H1 (cell line): ENCODE data around the gene CUBN. TPM values are rescaled to one million over a fixed set of nuclear protein-coding genes. Genes with fewer than 3 reads are reported as not detected.

Experiments used
- EGR1 ChIP-seq: IDR thresholded peaks from 2 replicates; pipeline ENCODE4 v1.6.1; 2011; ENCODE audit warnings: low read depth, low read length, borderline replicate concordance
- FOSL1 ChIP-seq: IDR thresholded peaks from 2 replicates; pipeline ENCODE4 v1.6.1; 2011; ENCODE audit warnings: mild to moderate bottlenecking, low read depth, low read length, moderate library complexity; ENCODE audit not compliant: insufficient read depth
- POLR2AphosphoS5 ChIP-seq: IDR thresholded peaks from 2 replicates; pipeline ENCODE4 v1.6.1; 2011; ENCODE audit warnings: low read depth, low read length
- RAD21 ChIP-seq, 2 experiments: IDR thresholded peaks in 1 of 2; conservative IDR thresholded peaks in 1 of 2; 2 replicates each; pipeline ENCODE4 v1.6.1; 2011; ENCODE audit warnings: low read depth in 2 of 2, low read length in 2 of 2, improper control_type of control experiment in 1 of 2, inconsistent platforms in 1 of 2, mild to moderate bottlenecking in 1 of 2, moderate library complexity in 1 of 2
- polyA plus RNA-seq, 7 experiments: library from polyadenylated mRNA; depleted of rRNA in 3 of 7; stranded (reverse) in 5 of 7; unstranded in 2 of 7; fragments of >200 nt in 5 of 7; fragments of 200-250 nt in 2 of 7; gene quantifications; 1 replicate in 5 of 7; 2 replicates in 1 of 7; 4 replicates in 1 of 7; pipeline versions ENCODE4 v1.2.1 to v1.2.3, GENCODE V29; 2011 to 2013; ENCODE audit warnings: missing spikeins in 2 of 7, mixed read lengths in 2 of 7
- total RNA-seq: library from RNA; stranded (reverse); fragmentation: NEBNext Ultra II Directional; extraction: Animal tissue kit (Norgen Biotek cat#: 25700); gene quantifications from 2 replicates; pipeline ENCODE4 v1.2.1, GENCODE V29; 2021
- TF ChIP-seq, protein P1 (sequence below): fragments of 300-600 bp; sonication (generic); IDR thresholded peaks from 2 replicates; pipeline ENCODE4 v1.7.1; 2012; ENCODE audit warnings: low read length, moderate library complexity, mild to moderate bottlenecking, inconsistent platforms; ENCODE audit not compliant: insufficient replicate concordance
- TF ChIP-seq, protein P2 (sequence below): IDR thresholded peaks from 2 replicates; pipeline ENCODE4 v1.6.1; 2012; ENCODE audit warnings: low read length, inconsistent platforms

The CUBN gene
- total and polyA plus RNA-seq, 2 of the 8 experiments (the other 6 are each of a cell fraction or from before 2014, with no cell fraction given): 0.04 to 0.08 TPM

DNA sequence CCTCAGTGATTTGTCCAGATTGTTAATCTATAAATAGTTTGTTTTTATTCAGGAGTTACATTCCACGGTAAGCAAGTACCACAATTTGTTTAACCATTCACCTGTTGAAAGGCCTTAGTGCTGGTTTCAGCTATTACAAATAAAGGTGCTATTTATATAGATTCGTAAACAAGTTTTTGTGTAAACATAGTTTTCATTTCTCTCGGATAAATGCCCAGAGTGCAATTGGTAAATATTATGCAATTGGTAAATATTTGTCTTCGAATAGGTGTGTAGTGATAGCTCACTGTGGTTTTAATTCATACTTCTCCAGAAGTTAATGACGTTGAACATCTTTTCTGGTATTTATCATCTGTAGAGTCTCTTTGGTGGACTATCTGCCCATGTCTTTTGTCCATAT is 235.9 kb downstream of the CUBN start (continued):
- TF ChIP-seq, protein P1, sequence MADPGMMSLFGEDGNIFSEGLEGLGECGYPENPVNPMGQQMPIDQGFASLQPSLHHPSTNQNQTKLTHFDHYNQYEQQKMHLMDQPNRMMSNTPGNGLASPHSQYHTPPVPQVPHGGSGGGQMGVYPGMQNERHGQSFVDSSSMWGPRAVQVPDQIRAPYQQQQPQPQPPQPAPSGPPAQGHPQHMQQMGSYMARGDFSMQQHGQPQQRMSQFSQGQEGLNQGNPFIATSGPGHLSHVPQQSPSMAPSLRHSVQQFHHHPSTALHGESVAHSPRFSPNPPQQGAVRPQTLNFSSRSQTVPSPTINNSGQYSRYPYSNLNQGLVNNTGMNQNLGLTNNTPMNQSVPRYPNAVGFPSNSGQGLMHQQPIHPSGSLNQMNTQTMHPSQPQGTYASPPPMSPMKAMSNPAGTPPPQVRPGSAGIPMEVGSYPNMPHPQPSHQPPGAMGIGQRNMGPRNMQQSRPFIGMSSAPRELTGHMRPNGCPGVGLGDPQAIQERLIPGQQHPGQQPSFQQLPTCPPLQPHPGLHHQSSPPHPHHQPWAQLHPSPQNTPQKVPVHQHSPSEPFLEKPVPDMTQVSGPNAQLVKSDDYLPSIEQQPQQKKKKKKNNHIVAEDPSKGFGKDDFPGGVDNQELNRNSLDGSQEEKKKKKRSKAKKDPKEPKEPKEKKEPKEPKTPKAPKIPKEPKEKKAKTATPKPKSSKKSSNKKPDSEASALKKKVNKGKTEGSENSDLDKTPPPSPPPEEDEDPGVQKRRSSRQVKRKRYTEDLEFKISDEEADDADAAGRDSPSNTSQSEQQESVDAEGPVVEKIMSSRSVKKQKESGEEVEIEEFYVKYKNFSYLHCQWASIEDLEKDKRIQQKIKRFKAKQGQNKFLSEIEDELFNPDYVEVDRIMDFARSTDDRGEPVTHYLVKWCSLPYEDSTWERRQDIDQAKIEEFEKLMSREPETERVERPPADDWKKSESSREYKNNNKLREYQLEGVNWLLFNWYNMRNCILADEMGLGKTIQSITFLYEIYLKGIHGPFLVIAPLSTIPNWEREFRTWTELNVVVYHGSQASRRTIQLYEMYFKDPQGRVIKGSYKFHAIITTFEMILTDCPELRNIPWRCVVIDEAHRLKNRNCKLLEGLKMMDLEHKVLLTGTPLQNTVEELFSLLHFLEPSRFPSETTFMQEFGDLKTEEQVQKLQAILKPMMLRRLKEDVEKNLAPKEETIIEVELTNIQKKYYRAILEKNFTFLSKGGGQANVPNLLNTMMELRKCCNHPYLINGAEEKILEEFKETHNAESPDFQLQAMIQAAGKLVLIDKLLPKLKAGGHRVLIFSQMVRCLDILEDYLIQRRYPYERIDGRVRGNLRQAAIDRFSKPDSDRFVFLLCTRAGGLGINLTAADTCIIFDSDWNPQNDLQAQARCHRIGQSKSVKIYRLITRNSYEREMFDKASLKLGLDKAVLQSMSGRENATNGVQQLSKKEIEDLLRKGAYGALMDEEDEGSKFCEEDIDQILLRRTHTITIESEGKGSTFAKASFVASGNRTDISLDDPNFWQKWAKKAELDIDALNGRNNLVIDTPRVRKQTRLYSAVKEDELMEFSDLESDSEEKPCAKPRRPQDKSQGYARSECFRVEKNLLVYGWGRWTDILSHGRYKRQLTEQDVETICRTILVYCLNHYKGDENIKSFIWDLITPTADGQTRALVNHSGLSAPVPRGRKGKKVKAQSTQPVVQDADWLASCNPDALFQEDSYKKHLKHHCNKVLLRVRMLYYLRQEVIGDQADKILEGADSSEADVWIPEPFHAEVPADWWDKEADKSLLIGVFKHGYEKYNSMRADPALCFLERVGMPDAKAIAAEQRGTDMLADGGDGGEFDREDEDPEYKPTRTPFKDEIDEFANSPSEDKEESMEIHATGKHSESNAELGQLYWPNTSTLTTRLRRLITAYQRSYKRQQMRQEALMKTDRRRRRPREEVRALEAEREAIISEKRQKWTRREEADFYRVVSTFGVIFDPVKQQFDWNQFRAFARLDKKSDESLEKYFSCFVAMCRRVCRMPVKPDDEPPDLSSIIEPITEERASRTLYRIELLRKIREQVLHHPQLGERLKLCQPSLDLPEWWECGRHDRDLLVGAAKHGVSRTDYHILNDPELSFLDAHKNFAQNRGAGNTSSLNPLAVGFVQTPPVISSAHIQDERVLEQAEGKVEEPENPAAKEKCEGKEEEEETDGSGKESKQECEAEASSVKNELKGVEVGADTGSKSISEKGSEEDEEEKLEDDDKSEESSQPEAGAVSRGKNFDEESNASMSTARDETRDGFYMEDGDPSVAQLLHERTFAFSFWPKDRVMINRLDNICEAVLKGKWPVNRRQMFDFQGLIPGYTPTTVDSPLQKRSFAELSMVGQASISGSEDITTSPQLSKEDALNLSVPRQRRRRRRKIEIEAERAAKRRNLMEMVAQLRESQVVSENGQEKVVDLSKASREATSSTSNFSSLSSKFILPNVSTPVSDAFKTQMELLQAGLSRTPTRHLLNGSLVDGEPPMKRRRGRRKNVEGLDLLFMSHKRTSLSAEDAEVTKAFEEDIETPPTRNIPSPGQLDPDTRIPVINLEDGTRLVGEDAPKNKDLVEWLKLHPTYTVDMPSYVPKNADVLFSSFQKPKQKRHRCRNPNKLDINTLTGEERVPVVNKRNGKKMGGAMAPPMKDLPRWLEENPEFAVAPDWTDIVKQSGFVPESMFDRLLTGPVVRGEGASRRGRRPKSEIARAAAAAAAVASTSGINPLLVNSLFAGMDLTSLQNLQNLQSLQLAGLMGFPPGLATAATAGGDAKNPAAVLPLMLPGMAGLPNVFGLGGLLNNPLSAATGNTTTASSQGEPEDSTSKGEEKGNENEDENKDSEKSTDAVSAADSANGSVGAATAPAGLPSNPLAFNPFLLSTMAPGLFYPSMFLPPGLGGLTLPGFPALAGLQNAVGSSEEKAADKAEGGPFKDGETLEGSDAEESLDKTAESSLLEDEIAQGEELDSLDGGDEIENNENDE: no peak
- TF ChIP-seq FOSL1 (no peak), EGR1 (no peak), POLR2AphosphoS5 (no peak), RAD21 (IDR thresholded peaks at IDR 0.05 in 1 of 2, conservative IDR thresholded peaks at IDR 0.05 in 1 of 2; ENCODE audit: low read depth in 2 of 2, low read length in 2 of 2) (no peak)
- TF ChIP-seq, protein P2, sequence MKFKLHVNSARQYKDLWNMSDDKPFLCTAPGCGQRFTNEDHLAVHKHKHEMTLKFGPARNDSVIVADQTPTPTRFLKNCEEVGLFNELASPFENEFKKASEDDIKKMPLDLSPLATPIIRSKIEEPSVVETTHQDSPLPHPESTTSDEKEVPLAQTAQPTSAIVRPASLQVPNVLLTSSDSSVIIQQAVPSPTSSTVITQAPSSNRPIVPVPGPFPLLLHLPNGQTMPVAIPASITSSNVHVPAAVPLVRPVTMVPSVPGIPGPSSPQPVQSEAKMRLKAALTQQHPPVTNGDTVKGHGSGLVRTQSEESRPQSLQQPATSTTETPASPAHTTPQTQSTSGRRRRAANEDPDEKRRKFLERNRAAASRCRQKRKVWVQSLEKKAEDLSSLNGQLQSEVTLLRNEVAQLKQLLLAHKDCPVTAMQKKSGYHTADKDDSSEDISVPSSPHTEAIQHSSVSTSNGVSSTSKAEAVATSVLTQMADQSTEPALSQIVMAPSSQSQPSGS: no peak
